HG02870 (cell line): ENCODE data around the gene SLC39A11.

Experiments used
- ATAC-seq: cut with Tn5 transposase; IDR thresholded peaks from one replicate; pipeline ENCODE4 v1.9.1; 2021; ENCODE audit warnings: mild to moderate bottlenecking, moderate library complexity; ENCODE audit not compliant: unreplicated experiment

SLC39A11 gene

GRCh38 chr17:72609501-72609900 is 483.0 kb downstream of the SLC39A11 start:
- no peak for ATAC-seq

- ATAC-seq = no peak
Measured at GRCh38 chr17:72608436-72608835, 484.1 kb downstream of the SLC39A11 start.

- no peak for ATAC-seq
Measured at GRCh38 chr17:72606656-72607055, 485.8 kb downstream of the SLC39A11 start.

- ATAC-seq = no peak
Measured at GRCh38 chr17:72605543-72605942, 486.9 kb downstream of the SLC39A11 start.

- no peak for ATAC-seq
Measured at GRCh38 chr17:72604518-72604917, 488.0 kb downstream of the SLC39A11 start.

- no peak for ATAC-seq
Measured at GRCh38 chr17:72603420-72604242, 488.9 kb downstream of the SLC39A11 start.

GRCh38 chr17:72602517-72603419 is 489.7 kb downstream of the SLC39A11 start:
- ATAC-seq = no peak

GRCh38 chr17:72600934-72601333 is 491.6 kb downstream of the SLC39A11 start:
- no peak for ATAC-seq

GRCh38 chr17:72599891-72600290 is 492.6 kb downstream of the SLC39A11 start:
- ATAC-seq = no peak

GRCh38 chr17:72598695-72599094 is 493.8 kb downstream of the SLC39A11 start:
- no peak for ATAC-seq

- no peak for ATAC-seq
Measured at GRCh38 chr17:72597354-72598087, 495.0 kb downstream of the SLC39A11 start.
